HG03103 (cell line): Measurements from ENCODE around the gene NOL4L.
"Not testable (repeated sequence)": the region's sequence is repeated elsewhere in the genome, so short reads cannot be mapped to it uniquely, and the experiment has no call there.

ENCODE experiments used
- ATAC-seq: cut with Tn5 transposase; IDR thresholded peaks from one replicate; pipeline ENCODE4 v1.9.1; 2021; ENCODE audit warnings: low read depth; ENCODE audit not compliant: unreplicated experiment

NOL4L gene

DNA sequence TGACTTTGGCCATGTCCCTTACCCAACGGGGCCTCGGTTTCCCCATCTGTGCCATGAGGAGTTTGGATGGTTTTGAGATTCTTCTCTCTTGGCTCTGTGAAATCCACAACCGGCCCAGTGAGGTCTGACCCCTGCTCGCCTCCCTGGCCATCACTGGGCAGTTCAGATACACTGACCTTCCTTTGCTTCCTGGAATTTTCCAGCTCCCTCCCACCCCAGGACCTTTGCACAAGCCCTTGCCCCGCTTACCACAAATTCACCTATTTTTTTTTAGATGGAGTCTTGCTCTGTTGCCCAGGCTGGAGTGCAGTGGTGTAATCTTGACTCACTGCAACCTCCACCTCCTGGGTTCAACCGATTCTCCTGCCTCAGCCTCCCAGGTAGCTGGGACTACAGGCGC is 12.6 kb upstream of the NOL4L start:
- ATAC-seq = no peak

GRCh38 chr20:32596681-32597252 is 11.6 kb upstream of the NOL4L start:
- ATAC-seq = no peak

GRCh38 chr20:32595143-32595542 is 10.0 kb upstream of the NOL4L start:
- no peak for ATAC-seq

DNA sequence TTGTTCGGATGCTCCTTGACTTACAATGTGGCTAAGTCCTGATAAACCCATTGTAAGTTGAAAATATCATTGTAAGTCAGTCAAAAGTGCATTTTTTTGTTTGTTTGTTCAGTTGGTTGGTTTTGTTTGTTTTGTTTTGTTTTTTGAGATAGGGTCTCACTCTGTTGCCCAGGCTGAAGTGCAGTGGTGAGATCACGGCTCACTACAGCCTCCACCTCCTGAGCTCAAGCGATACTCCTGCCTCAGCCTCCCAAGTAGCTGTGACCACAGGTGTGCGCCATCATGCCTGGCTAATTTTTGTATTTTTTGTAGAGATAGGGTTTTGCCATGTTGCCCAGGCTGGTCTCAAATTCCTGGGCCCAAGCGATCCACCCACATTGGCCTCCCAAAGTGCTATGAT is 9.5 kb upstream of the NOL4L start:
- not testable (repeated sequence) for ATAC-seq

GRCh38 chr20:32594204-32594603 is 9.1 kb upstream of the NOL4L start:
- ATAC-seq = no peak

GRCh38 chr20:32592616-32593015 is 7.5 kb upstream of the NOL4L start:
- not testable (repeated sequence) for ATAC-seq

DNA sequence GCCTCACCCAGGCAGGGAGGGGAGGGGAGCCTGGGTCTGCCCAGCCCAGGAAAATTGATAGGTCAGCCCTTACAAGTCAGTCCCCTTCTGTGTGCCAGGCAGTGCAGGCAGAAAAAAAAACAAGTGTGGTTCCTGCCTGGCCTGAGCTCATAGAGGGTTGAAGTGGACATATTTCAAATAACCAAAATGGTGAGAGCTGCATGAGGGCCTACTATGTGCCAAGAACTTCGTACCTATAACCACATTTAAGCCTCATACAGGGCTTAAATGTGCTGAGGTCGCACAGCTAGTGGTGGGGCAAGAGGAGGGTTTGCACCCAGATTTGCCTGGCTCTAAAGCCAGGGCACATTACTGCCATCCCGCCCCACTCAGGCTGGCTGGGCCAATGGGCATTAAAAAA is 6.9 kb upstream of the NOL4L start:
- no peak for ATAC-seq

DNA sequence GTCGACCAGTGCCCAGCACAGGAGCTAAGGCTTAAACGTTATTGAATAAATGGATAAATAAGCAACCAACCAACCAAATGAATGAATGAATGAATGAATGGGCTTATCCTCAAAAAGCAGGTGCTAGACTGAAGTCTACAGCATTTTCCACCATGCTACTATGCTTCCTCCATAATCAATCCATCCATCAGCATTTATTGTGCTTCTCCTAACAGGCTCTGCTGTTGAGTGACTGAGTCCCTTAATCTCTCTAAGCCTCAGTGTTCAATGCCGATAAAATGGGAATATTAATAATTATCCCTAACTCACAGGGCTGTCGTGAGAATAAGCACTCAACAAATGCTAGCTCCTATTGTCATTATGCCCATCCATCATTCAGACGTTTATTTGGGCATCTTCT is 4.6 kb upstream of the NOL4L start:
- ATAC-seq = no peak

DNA sequence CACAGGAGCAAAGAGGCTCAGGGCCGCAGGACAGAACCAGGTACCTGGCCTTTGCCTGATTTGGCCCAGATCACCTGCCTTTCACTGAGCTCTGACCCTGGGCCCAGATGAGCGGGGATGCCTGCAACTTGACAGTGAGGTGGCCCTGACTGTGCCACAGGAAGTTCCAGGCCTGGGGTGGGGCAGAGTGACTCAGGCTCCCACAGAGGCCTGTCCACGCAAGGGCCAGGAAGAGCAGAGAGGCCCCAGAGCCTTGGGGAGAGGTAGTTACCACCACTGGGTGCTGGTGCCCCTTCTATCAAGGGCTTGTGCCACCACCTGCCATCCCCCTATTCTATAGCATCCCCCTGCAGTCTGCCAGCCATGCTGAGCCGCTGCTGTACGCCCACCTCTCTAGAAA is 4.1 kb upstream of the NOL4L start:
- no peak for ATAC-seq

GRCh38 chr20:32588040-32588439 is 2.9 kb upstream of the NOL4L start:
- no peak for ATAC-seq

- no peak for ATAC-seq
These were observed 1.2 kb upstream of the NOL4L start for GRCh38 chr20:32586291-32586690.

DNA sequence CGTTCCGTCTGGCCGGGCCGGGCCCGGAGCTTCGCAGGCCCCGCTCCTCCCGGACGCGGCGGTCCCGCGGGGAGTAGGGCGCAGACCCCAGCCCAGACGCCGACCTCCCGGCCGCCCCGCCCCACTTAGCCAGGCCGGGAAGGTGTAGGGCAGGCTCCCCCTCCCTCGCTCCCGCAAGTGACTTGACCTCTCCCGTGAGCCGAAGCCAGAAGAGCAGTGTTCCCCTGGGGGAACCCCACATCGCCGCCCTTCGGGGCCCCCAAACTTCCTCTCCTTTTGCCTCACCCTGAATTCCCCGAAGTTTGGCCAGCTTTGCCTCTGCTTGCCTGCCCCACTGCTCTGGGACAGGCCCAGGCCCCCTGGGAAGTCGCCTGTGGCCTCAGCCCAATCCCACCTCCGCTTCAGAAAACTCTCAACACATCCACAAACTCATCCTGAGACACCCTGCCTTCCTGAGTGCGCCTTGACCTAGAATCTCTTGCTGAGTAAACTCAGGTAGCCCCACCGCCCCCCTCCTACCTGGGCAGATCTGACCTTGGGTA is 524 bp upstream of the NOL4L start:
- no peak for ATAC-seq

DNA sequence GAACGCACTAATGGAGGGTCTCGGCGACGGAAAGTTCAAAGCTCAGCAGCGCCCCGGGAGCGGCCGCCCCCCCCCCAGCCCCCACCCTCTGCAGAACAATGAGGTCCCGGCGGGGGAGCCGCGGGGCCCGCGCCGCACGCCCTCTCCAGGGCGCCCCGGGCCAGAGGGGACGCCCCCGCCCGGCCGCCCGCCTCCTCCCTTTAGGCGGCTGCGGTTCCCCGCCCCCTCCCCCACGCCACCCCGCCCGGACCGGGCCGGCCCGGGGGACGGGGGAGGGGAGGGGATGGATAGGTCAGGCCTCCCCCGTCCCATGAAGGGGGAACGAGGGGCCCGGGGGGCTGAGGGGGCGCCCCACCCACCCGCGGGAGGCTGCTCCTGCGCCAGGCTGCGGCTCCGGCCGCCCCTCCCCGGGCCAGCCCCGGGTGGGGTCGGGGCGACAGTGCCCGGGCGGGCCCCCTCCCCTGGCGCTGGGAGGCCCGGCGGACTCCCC is 1.5 kb downstream of the NOL4L start:
- no peak for ATAC-seq

- no peak for ATAC-seq
These were observed 2.2 kb downstream of the NOL4L start for GRCh38 chr20:32582659-32583580.

DNA sequence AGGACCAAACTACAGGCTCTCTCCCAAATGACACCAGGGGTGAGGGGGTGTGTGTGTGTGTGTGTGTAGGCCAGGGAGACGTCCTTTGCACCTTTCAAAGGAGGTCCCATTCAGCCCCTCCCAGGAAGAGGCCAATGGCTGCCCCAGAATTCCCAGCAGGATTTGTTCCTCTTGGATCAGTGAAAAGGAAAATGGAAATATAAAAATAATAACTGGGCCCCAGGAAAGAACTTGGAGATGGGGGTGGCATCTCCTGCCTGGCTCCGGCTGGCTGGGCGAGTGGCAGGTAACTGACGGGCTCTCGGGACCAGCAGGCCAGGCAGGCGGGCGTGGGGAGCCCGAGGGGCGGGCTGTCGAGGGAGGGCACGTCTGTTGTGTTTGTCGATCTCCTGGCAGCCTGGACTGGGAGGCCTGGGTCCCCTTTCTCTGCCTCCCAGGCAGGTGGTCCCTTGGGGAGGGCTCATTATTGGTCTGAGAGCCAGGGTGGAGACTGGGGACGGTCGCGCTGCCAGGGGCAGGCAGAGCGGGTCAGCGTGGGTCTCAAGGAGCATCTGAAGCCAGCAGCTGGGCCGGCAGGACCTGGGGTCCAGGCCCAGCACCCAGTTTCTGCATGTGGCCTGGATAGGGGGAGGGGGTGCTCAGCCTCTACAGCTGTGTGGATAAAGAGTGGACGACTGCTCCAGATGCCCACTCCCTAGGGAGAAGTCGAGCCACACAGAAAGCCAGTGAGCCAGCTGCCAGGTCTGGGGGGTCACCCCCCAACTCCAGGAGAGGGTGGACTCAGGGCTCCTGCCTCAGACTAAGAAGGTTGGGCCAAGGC is 3.1 kb downstream of the NOL4L start:
- ATAC-seq = no peak

GRCh38 chr20:32580970-32581838 is 3.9 kb downstream of the NOL4L start:
- no peak for ATAC-seq

DNA sequence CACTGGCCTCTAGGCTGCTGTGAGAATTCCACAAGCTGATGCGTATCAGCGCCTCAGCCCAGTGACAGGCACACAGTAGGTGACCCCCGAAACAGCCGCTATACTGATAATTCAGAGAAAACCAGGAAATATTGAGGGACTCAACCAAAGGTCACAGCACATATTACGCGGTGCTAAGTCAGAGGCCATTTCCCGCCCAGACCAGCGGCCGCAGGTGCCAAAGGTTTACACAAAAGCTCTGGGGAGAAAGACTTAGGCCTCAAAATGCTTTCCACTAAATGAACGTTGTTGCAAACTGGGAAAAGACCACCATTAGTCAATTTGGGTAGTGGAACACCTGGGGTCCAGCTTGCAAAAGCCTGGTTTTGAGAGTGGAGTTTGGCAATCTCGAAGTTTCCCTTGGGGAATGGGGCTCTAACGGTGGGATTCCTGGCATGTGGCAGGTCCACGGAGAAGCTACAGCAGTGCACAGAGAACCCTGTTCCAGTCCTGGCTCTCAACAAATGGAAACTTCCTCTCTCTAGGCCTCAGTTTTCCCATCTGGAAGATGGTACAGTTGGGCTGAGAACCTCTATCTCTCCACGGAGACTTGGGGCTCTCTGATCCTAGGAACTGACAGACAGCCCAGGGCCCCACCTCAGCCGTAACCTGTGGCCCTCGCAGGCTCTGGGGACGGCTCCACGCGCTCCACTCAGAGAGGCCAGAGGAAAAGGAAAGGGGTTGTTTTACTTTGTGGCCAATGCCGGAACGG is 4.7 kb downstream of the NOL4L start:
- no peak for ATAC-seq

- no peak for ATAC-seq
These were observed 6.2 kb downstream of the NOL4L start for GRCh38 chr20:32578840-32579390.

GRCh38 chr20:32578062-32578461 is 7.1 kb downstream of the NOL4L start:
- ATAC-seq = not testable (repeated sequence)
